Measurements from ENCODE around the gene LRRC71. TPM values are rescaled to one million over a fixed set of nuclear protein-coding genes. Genes with fewer than 3 reads are reported as not detected.

The LRRC71 gene
- polyA plus RNA-seq, 1 of the 3 experiments (the other 2 are of a cell fraction), result 0.03 TPM

GRCh38 chr1:156908541-156908940 lies 11.9 kb upstream of the LRRC71 start:
- H3K79me2 ChIP-seq (ENCODE audit: insufficient read depth), result no peaks in the 10 kb centered on the region
- no peak overlapping the region for H3K4me2 ChIP-seq
- no peaks in the 10 kb centered on the region for H3K27me3 ChIP-seq (ENCODE audit: insufficient read depth)
- peaks cover 0 to 22% of the 10 kb centered on the region in 2 experiments; a peak in 1 of 4 replicates for H3K4me1 ChIP-seq (ENCODE audit: control insufficient read depth in 1 of 2, insufficient read depth in 2 of 2, low read depth in 1 of 2, low read length in 1 of 2)
- no peak overlapping the region for H3K27ac ChIP-seq (ENCODE audit: low read depth in 2 of 2, low read length in 1 of 2)
- H3K36me3 ChIP-seq (replicated peaks in 1 of 2; ENCODE audit: control insufficient read depth in 1 of 2, insufficient read depth in 2 of 2, low read length in 1 of 2), result no peaks in the 10 kb centered on the region
- no peaks in the 10 kb centered on the region for H4K20me1 ChIP-seq (ENCODE audit: insufficient read depth)
- H3K4me3 ChIP-seq (ENCODE audit: low read depth in 2 of 2, low read length in 1 of 2), result no peak overlapping the region
- H2AFZ ChIP-seq (ENCODE audit: low read depth), result no peak overlapping the region
- no peaks in the 10 kb centered on the region for H3K9me2 ChIP-seq
- 89% methylated on average over 21 of the region's 29 CpGs for WGBS (ENCODE audit: low lambda C conversion rate)
- H3K9me3 ChIP-seq, result no peaks in the 10 kb centered on the region
- TF ChIP-seq EP300 (IDR thresholded peaks at IDR 0.05; ENCODE audit: borderline replicate concordance in 1 of 2, low read depth in 1 of 2, low read length in 1 of 2), result no peak
- TF ChIP-seq, protein P1, sequence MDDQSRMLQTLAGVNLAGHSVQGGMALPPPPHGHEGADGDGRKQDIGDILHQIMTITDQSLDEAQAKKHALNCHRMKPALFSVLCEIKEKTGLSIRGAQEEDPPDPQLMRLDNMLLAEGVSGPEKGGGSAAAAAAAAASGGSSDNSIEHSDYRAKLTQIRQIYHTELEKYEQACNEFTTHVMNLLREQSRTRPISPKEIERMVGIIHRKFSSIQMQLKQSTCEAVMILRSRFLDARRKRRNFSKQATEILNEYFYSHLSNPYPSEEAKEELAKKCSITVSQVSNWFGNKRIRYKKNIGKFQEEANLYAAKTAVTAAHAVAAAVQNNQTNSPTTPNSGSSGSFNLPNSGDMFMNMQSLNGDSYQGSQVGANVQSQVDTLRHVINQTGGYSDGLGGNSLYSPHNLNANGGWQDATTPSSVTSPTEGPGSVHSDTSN (IDR thresholded peaks at IDR 0.05), result no peak
- no peak for TF ChIP-seq SMC3 (IDR thresholded peaks at IDR 0.05; ENCODE audit: low read depth, low read length)
- TF ChIP-seq ELF1 (IDR thresholded peaks at IDR 0.05), result no peak
- H3F3A ChIP-seq (replicated peaks; ENCODE audit: insufficient read depth), result no peaks in the 10 kb centered on the region
- H3K9ac ChIP-seq, result no peak overlapping the region
- ChIA-PET POLR2A (no interaction called here), CTCF (interaction anchor here (1.0 to 6.9 kb wide), 4 partner anchors 10 to 48 kb away, joined by 4 to 182 read pairs (median 57); partner anchors contain the start of genes LRRC71 and NTRK1)
- no peak for DNase-seq

- Histone ChIP-seq H3F3A (replicated peaks; ENCODE audit: insufficient read depth) (no peaks in the 10 kb centered on the region), H4K20me1 (ENCODE audit: insufficient read depth) (no peaks in the 10 kb centered on the region), H3K79me2 (ENCODE audit: insufficient read depth) (no peaks in the 10 kb centered on the region), H3K9ac (no peak overlapping the region), H3K4me2 (no peak overlapping the region), H3K27me3 (ENCODE audit: insufficient read depth) (no peaks in the 10 kb centered on the region), H3K4me1 (ENCODE audit: control insufficient read depth in 1 of 2, insufficient read depth in 2 of 2, low read depth in 1 of 2, low read length in 1 of 2) (peaks cover 2 to 26% of the 10 kb centered on the region in 2 experiments; a peak in 2 of 4 replicates), H3K9me2 (no peaks in the 10 kb centered on the region), H2AFZ (ENCODE audit: low read depth) (no peak overlapping the region), H3K9me3 (no peaks in the 10 kb centered on the region), H3K4me3 (ENCODE audit: low read depth in 2 of 2, low read length in 1 of 2) (no peak overlapping the region), H3K27ac (ENCODE audit: low read depth in 2 of 2, low read length in 1 of 2) (no peak overlapping the region), H3K36me3 (replicated peaks in 1 of 2; ENCODE audit: control insufficient read depth in 1 of 2, insufficient read depth in 2 of 2, low read length in 1 of 2) (no peaks in the 10 kb centered on the region)
- no peak for TF ChIP-seq ZBTB33 (IDR thresholded peaks at IDR 0.05; ENCODE audit: borderline replicate concordance, low read depth)
- TF ChIP-seq CHD2 (IDR thresholded peaks at IDR 0.05; ENCODE audit: low read length, partially characterized antibody), result no peak
- TF ChIP-seq EZH2phosphoT487 (IDR thresholded peaks at IDR 0.05; ENCODE audit: borderline replicate concordance, low read depth), result no peak
- TF ChIP-seq, protein P1 (IDR thresholded peaks at IDR 0.05), result no peak
- TF ChIP-seq, protein P2, sequence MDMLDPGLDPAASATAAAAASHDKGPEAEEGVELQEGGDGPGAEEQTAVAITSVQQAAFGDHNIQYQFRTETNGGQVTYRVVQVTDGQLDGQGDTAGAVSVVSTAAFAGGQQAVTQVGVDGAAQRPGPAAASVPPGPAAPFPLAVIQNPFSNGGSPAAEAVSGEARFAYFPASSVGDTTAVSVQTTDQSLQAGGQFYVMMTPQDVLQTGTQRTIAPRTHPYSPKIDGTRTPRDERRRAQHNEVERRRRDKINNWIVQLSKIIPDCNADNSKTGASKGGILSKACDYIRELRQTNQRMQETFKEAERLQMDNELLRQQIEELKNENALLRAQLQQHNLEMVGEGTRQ (IDR thresholded peaks at IDR 0.05; ENCODE audit: borderline replicate concordance, low read depth, low read length), result no peak
- no peak for TF ChIP-seq TEAD4 (IDR thresholded peaks at IDR 0.05; ENCODE audit: borderline replicate concordance, insufficient read depth)
- TF ChIP-seq NFIC (IDR thresholded peaks at IDR 0.05; ENCODE audit: borderline replicate concordance), result no peak
- TF ChIP-seq RAD21 (IDR thresholded peaks at IDR 0.05; ENCODE audit: low read length), result no peak
- TF ChIP-seq RXRA (IDR thresholded peaks at IDR 0.05; ENCODE audit: borderline replicate concordance, low read depth), result no peak
- no peak for TF ChIP-seq POLR2AphosphoS5 (IDR thresholded peaks at IDR 0.05; ENCODE audit: low read depth, low read length)
- TF ChIP-seq TAF1 (IDR thresholded peaks at IDR 0.05; ENCODE audit: borderline replicate concordance, low read depth, low read length), result no peak
- TF ChIP-seq GABPA (IDR thresholded peaks at IDR 0.05; ENCODE audit: low read depth), result no peak
- 87% methylated on average over 10 of the region's 10 CpGs for WGBS (ENCODE audit: low lambda C conversion rate)
- DNase-seq, result no peak
- CTCF ChIA-PET, result interaction anchor here (1.0 to 6.9 kb wide), 8 partner anchors 10 to 181 kb away, joined by 3 to 182 read pairs (median 5); partner anchors contain the start of genes LRRC71, NTRK1 and PEAR1
- POLR2A ChIA-PET, result no interaction called here
Observed at GRCh38 chr1:156908955-156909354, 11.5 kb upstream of the LRRC71 start.
